ENCODE measurements around the gene ZFP92. TPM values are rescaled to one million over a fixed set of nuclear protein-coding genes. Genes with fewer than 3 reads are reported as not detected.

Gene ZFP92
- 0.02 and 0.07 TPM in 2 replicates for total RNA-seq (2014; rRNA removed; shearing (Covaris generic); ENCODE audit: low replicate concordance)

- H3K36me3 ChIP-seq, result no peaks in the 10 kb centered on the region
- no peaks in the 10 kb centered on the region for H3K27me3 ChIP-seq
- DNase-seq, result peak; percentile 7
- H3K4me3 ChIP-seq, result peak within 1 kb of the TSS; percentile 40
- no peaks in the 10 kb centered on the region for H3K9me3 ChIP-seq
These were observed at the start of gene ZFP92 for GRCh38 chrX:153411255-153411987. ZFP92 (plus strand) TSS chrX:153411472; CDS start chrX:153418323, 6,851 bp downstream.

GRCh38 chrX:153361781-153362397, 49.4 kb upstream of the ZFP92 start:
- Histone ChIP-seq H3K36me3 (no peaks in the 10 kb centered on the region), H3K4me3 (no peak overlapping the region), H3K27me3 (no peaks in the 10 kb centered on the region), H3K9me3 (no peaks in the 10 kb centered on the region)
- DNase-seq, result no peak

- Histone ChIP-seq H3K36me3 (no peaks in the 10 kb centered on the region), H3K27me3 (no peaks in the 10 kb centered on the region), H3K9me3 (no peaks in the 10 kb centered on the region), H3K4me3 (no peak overlapping the region)
- no peak for DNase-seq
These were observed 45.6 kb upstream of the ZFP92 start for GRCh38 chrX:153365670-153366069.

GRCh38 chrX:153366119-153366518, 45.2 kb upstream of the ZFP92 start:
- DNase-seq, result no peak
- no peak overlapping the region for H3K4me3 ChIP-seq
- no peaks in the 10 kb centered on the region for H3K36me3 ChIP-seq
- H3K27me3 ChIP-seq, result no peaks in the 10 kb centered on the region
- H3K9me3 ChIP-seq, result no peaks in the 10 kb centered on the region

GRCh38 chrX:153366878-153367538, 44.3 kb upstream of the ZFP92 start:
- no peak for DNase-seq
- H3K27me3 ChIP-seq, result no peaks in the 10 kb centered on the region
- H3K4me3 ChIP-seq, result no peak overlapping the region
- H3K36me3 ChIP-seq, result no peaks in the 10 kb centered on the region
- no peaks in the 10 kb centered on the region for H3K9me3 ChIP-seq

GRCh38 chrX:153370293-153371055, 40.8 kb upstream of the ZFP92 start:
- H3K36me3 ChIP-seq, result no peaks in the 10 kb centered on the region
- DNase-seq, result no peak

GRCh38 chrX:153371256-153371655, 40.0 kb upstream of the ZFP92 start:
- Histone ChIP-seq H3K36me3 (no peaks in the 10 kb centered on the region), H3K9me3 (no peaks in the 10 kb centered on the region), H3K27me3 (no peaks in the 10 kb centered on the region), H3K4me3 (no peak overlapping the region)
- DNase-seq, result no peak

More at GRCh38 chrX:153370293-153371055, 40.8 kb upstream of the ZFP92 start:
- Histone ChIP-seq H3K27me3 (no peaks in the 10 kb centered on the region), H3K9me3 (no peaks in the 10 kb centered on the region), H3K4me3 (no peak overlapping the region)

- no peak for DNase-seq
- no peaks in the 10 kb centered on the region for H3K9me3 ChIP-seq
- no peak overlapping the region for H3K4me3 ChIP-seq
- no peaks in the 10 kb centered on the region for H3K27me3 ChIP-seq
- H3K36me3 ChIP-seq, result no peaks in the 10 kb centered on the region
These were observed 38.3 kb upstream of the ZFP92 start for GRCh38 chrX:153372949-153373348.

GRCh38 chrX:153374426-153374825, 36.8 kb upstream of the ZFP92 start:
- DNase-seq, result no peak

GRCh38 chrX:153375571-153375970, 35.7 kb upstream of the ZFP92 start:
- no peak for DNase-seq
- no peaks in the 10 kb centered on the region for H3K9me3 ChIP-seq
- no peak overlapping the region for H3K4me3 ChIP-seq
- no peaks in the 10 kb centered on the region for H3K27me3 ChIP-seq
- H3K36me3 ChIP-seq, result no peaks in the 10 kb centered on the region

More at GRCh38 chrX:153374426-153374825, 36.8 kb upstream of the ZFP92 start:
- no peaks in the 10 kb centered on the region for H3K9me3 ChIP-seq
- H3K4me3 ChIP-seq, result no peak overlapping the region
- no peaks in the 10 kb centered on the region for H3K27me3 ChIP-seq
- no peaks in the 10 kb centered on the region for H3K36me3 ChIP-seq

- H3K36me3 ChIP-seq, result no peaks in the 10 kb centered on the region
- no peak overlapping the region for H3K4me3 ChIP-seq
- no peak for DNase-seq
- no peaks in the 10 kb centered on the region for H3K9me3 ChIP-seq
- no peaks in the 10 kb centered on the region for H3K27me3 ChIP-seq
These were observed 33.5 kb upstream of the ZFP92 start for GRCh38 chrX:153377727-153378126.

- H3K4me3 ChIP-seq, result no peak overlapping the region
- no peak for DNase-seq
These were observed 32.7 kb upstream of the ZFP92 start for GRCh38 chrX:153378607-153379006.

GRCh38 chrX:153379508-153379907, 31.8 kb upstream of the ZFP92 start:
- Histone ChIP-seq H3K36me3 (no peaks in the 10 kb centered on the region), H3K4me3 (no peak overlapping the region), H3K27me3 (no peaks in the 10 kb centered on the region), H3K9me3 (no peaks in the 10 kb centered on the region)
- DNase-seq, result no peak

More at GRCh38 chrX:153378607-153379006, 32.7 kb upstream of the ZFP92 start:
- Histone ChIP-seq H3K9me3 (no peaks in the 10 kb centered on the region), H3K27me3 (no peaks in the 10 kb centered on the region), H3K36me3 (no peaks in the 10 kb centered on the region)

GRCh38 chrX:153379971-153380581, 31.2 kb upstream of the ZFP92 start:
- no peaks in the 10 kb centered on the region for H3K36me3 ChIP-seq
- H3K4me3 ChIP-seq, result no peak overlapping the region
- no peak for DNase-seq
- H3K27me3 ChIP-seq, result no peaks in the 10 kb centered on the region
- H3K9me3 ChIP-seq, result no peaks in the 10 kb centered on the region

- no peaks in the 10 kb centered on the region for H3K9me3 ChIP-seq
- no peak overlapping the region for H3K4me3 ChIP-seq
- no peaks in the 10 kb centered on the region for H3K27me3 ChIP-seq
- DNase-seq, result no peak
- no peaks in the 10 kb centered on the region for H3K36me3 ChIP-seq
These were observed 30.6 kb upstream of the ZFP92 start for GRCh38 chrX:153380691-153381090.

- Histone ChIP-seq H3K4me3 (no peak overlapping the region), H3K36me3 (no peaks in the 10 kb centered on the region), H3K27me3 (no peaks in the 10 kb centered on the region), H3K9me3 (no peaks in the 10 kb centered on the region)
- peak; percentile 51 for DNase-seq
These were observed 29.4 kb upstream of the ZFP92 start for GRCh38 chrX:153381684-153382532.
